MM.1S (cell line): Measurements from ENCODE around the gene XRRA1.

Source experiments
- DNase-seq: peaks from one replicate; pipeline ENCODE4 v3.0.0-alpha.2; 2015
- H2AFZ ChIP-seq: fragments of 300-600 bp; sonication (generic); 2 replicates; pipeline ENCODE4 v1.6.0; 2016; ENCODE audit warnings: antibody characterized with exemption, low read length
- H3F3A ChIP-seq: fragments of 300-600 bp; sonication (generic); 2 replicates; pipeline ENCODE4 v1.6.1; 2016; ENCODE audit warnings: mild to moderate bottlenecking, antibody characterized with exemption, low read length, moderate library complexity, mixed read lengths; ENCODE audit not compliant: insufficient read depth
- H3K27ac ChIP-seq: fragments of 300-600 bp; sonication (generic); 2 replicates; pipeline ENCODE4 v1.5.1; 2016; ENCODE audit warnings: mild to moderate bottlenecking, low read length
- H3K27me3 ChIP-seq: fragments of 300-600 bp; sonication (generic); replicated peaks from 2 replicates; pipeline ENCODE4 v1.6.0; 2016; ENCODE audit warnings: low read length; ENCODE audit not compliant: insufficient read depth
- H3K36me3 ChIP-seq: fragments of 300-600 bp; sonication (generic); replicated peaks from 2 replicates; pipeline ENCODE4 v1.6.1; 2016; ENCODE audit warnings: mild to moderate bottlenecking, low read length, mixed read lengths; ENCODE audit not compliant: insufficient read depth
- H3K4me1 ChIP-seq: fragments of 300-600 bp; sonication (generic); 2 replicates; pipeline ENCODE4 v1.6.1; 2016; ENCODE audit warnings: low read length, mixed read lengths
- H3K4me2 ChIP-seq: fragments of 300-600 bp; sonication (generic); 2 replicates; pipeline ENCODE4 v1.6.0; 2016; ENCODE audit warnings: low read depth, low read length
- H3K4me3 ChIP-seq: fragments of 300-600 bp; sonication (generic); 2 replicates; pipeline ENCODE4 v1.5.1; 2016; ENCODE audit warnings: low read length, mixed read lengths
- H3K79me2 ChIP-seq: fragments of 300-600 bp; sonication (generic); 2 replicates; pipeline ENCODE4 v1.6.1; 2016; ENCODE audit warnings: mixed run types, low read length, mixed read lengths
- H3K9ac ChIP-seq: fragments of 300-600 bp; sonication (generic); 2 replicates; pipeline ENCODE4 v1.6.1; 2016; ENCODE audit warnings: low read length, mixed read lengths
- H3K9me2 ChIP-seq: fragments of 300-600 bp; sonication (generic); replicated peaks from 2 replicates; pipeline ENCODE4 v1.6.1; 2016; ENCODE audit warnings: mild to moderate bottlenecking, low read length, mixed read lengths; ENCODE audit not compliant: insufficient read depth
- H3K9me3 ChIP-seq: fragments of 300-600 bp; sonication (generic); replicated peaks from 2 replicates; pipeline ENCODE4 v1.6.1; 2016; ENCODE audit warnings: mild to moderate bottlenecking, low read length, mixed read lengths; ENCODE audit not compliant: insufficient read depth
- H4K20me1 ChIP-seq: fragments of 300-600 bp; sonication (generic); 2 replicates; pipeline ENCODE4 v1.6.1; 2016; ENCODE audit warnings: mild to moderate bottlenecking, low read length, moderate library complexity, mixed read lengths; ENCODE audit not compliant: insufficient read depth
- CTCF ChIP-seq: fragments of 300-600 bp; sonication (generic); IDR thresholded peaks from 2 replicates; pipeline ENCODE4 v1.5.1; 2016; ENCODE audit warnings: antibody characterized with exemption, low read length, mixed read lengths
- EZH2 ChIP-seq: fragments of 300-600 bp; sonication (generic); optimal IDR thresholded peaks from 2 replicates; pipeline ENCODE3; 2017; ENCODE audit warnings: low read depth, mild to moderate bottlenecking, antibody characterized with exemption, low read length, mixed read lengths
- EZH2phosphoT487 ChIP-seq: fragments of 300-600 bp; sonication (generic); IDR thresholded peaks from 2 replicates; pipeline ENCODE4 v1.6.1; 2018; ENCODE audit warnings: antibody characterized with exemption, low read length

The XRRA1 gene

GRCh38 chr11:74989260-74989638 lies 40.4 kb upstream of the XRRA1 start:
- H3K9me2 ChIP-seq, result no peaks in the 10 kb centered on the region
- H3K36me3 ChIP-seq, result no peaks in the 10 kb centered on the region
- no peaks in the 10 kb centered on the region for H3K27me3 ChIP-seq
- H3K9ac ChIP-seq, result peak overlapping the region; percentile 77
- peak overlapping the region; percentile 86 for H3K4me3 ChIP-seq
- peaks cover 40% of the 10 kb centered on the region for H3F3A ChIP-seq
- H2AFZ ChIP-seq, result peak overlapping the region; percentile 59
- H3K79me2 ChIP-seq, result peaks cover 41% of the 10 kb centered on the region
- TF ChIP-seq EZH2phosphoT487 (no peak), EZH2 (no peak), CTCF (no peak)
- DNase-seq, result peak; percentile 35
- no peaks in the 10 kb centered on the region for H3K9me3 ChIP-seq
- peak overlapping the region; percentile 75; the same call in 1 of the 2 replicates for H3K27ac ChIP-seq
- no peaks in the 10 kb centered on the region for H4K20me1 ChIP-seq
- peaks cover 7% of the 10 kb centered on the region; the same call in 1 of the 2 replicates for H3K4me1 ChIP-seq
- peak overlapping the region; percentile 96 for H3K4me2 ChIP-seq

GRCh38 chr11:74988541-74989259 lies 39.8 kb upstream of the XRRA1 start, which contains the start of gene NEU3:
Gene NEU3 (plus strand): TSS chr11:74988933. CDS start chr11:74989061, 128 bp downstream.
- Histone ChIP-seq H3K9me2 (no peaks in the 10 kb centered on the region), H4K20me1 (no peaks in the 10 kb centered on the region), H3K4me3 (peak within 1 kb of the TSS; percentile 86), H3K79me2 (peaks cover 41% of the 10 kb centered on the region), H3K4me2 (peak within 1 kb of the TSS; percentile 96), H3K4me1 (peaks cover 7% of the 10 kb centered on the region; the same call in 1 of the 2 replicates), H3K9me3 (no peaks in the 10 kb centered on the region), H3K27ac (peak within 1 kb of the TSS; percentile 75; the same call in 1 of the 2 replicates), H3F3A (peaks cover 41% of the 10 kb centered on the region), H3K36me3 (no peaks in the 10 kb centered on the region), H2AFZ (peak within 1 kb of the TSS; percentile 59), H3K27me3 (no peaks in the 10 kb centered on the region), H3K9ac (peak within 1 kb of the TSS; percentile 77)
- DNase-seq, result peak; percentile 91
- TF ChIP-seq CTCF (no peak), EZH2phosphoT487 (no peak), EZH2 (no peak)

GRCh38 chr11:74984730-74985129 lies 35.8 kb upstream of the XRRA1 start:
- Histone ChIP-seq H2AFZ (no peak overlapping the region), H3K79me2 (peaks cover 9% of the 10 kb centered on the region), H3K27ac (no peak overlapping the region), H3K4me1 (peaks cover 3% of the 10 kb centered on the region; the same call in 1 of the 2 replicates), H4K20me1 (no peaks in the 10 kb centered on the region), H3K9me3 (no peaks in the 10 kb centered on the region), H3K9me2 (no peaks in the 10 kb centered on the region), H3K27me3 (no peaks in the 10 kb centered on the region), H3F3A (peaks cover 56% of the 10 kb centered on the region), H3K9ac (no peak overlapping the region), H3K4me3 (no peak overlapping the region), H3K4me2 (no peak overlapping the region), H3K36me3 (no peaks in the 10 kb centered on the region)
- no peak for DNase-seq
- TF ChIP-seq EZH2 (no peak), EZH2phosphoT487 (no peak), CTCF (no peak)
